A673 (cell line): Measurements from ENCODE around the gene CDX1. TPM values are rescaled to one million over a fixed set of nuclear protein-coding genes. Genes with fewer than 3 reads are reported as not detected.

Experiments
- BruUV-seq: library from RNA; stranded (reverse); fragments of 400-500 nt; replicated peaks from 2 replicates; lab custom pipeline; 2021; lab: Mats Ljungman, UMichigan
- CTCF ChIA-PET: fragments of 300-600 bp; sonication (Branson Sonifier 250); formaldehyde crosslinking; loops from one replicate; lab custom pipeline; 2022; ENCODE audit warnings: antibody characterized with exemption; lab: Charles Lee
- POLR2A ChIA-PET: fragments of 300-600 bp; sonication (Branson Sonifier 250); formaldehyde crosslinking; loops from one replicate; lab custom pipeline; 2022; ENCODE audit warnings: antibody characterized with exemption; ENCODE audit not compliant: low non-redundant PET; lab: Charles Lee
- DNase-seq: peaks from one replicate; pipeline ENCODE4 v3.0.0-alpha.2; 2015; ENCODE audit warnings: low spot score
- H3K27ac ChIP-seq: fragments of 200-600 bp; sonication (generic); 2 replicates; pipeline ENCODE4 v1.5.1; 2016; ENCODE audit warnings: mixed run types, low read depth, mild to moderate bottlenecking, mixed read lengths, antibody characterized with exemption, low read length; ENCODE audit not compliant: poor library complexity, severe bottlenecking
- H3K27me3 ChIP-seq: fragments of 200-600 bp; sonication (generic); replicated peaks from 2 replicates; pipeline ENCODE4 v1.6.1; 2017; ENCODE audit warnings: mixed run types, low read depth, mild to moderate bottlenecking, mixed read lengths, antibody characterized with exemption, low read length; ENCODE audit not compliant: insufficient read depth, poor library complexity
- H3K36me3 ChIP-seq: fragments of 200-600 bp; sonication (generic); 2 replicates; pipeline ENCODE4 v1.6.1; 2016; ENCODE audit warnings: mixed run types, mild to moderate bottlenecking, mixed read lengths, antibody characterized with exemption, low read length; ENCODE audit not compliant: insufficient read depth, poor library complexity, severe bottlenecking
- H3K4me1 ChIP-seq: fragments of 200-600 bp; sonication (generic); 2 replicates; pipeline ENCODE4 v1.6.1; 2017; ENCODE audit warnings: mixed run types, mild to moderate bottlenecking, mixed read lengths, antibody characterized with exemption, low read length; ENCODE audit not compliant: insufficient read depth, poor library complexity, severe bottlenecking
- H3K4me3 ChIP-seq: fragments of 200-600 bp; sonication (generic); 2 replicates; pipeline ENCODE4 v1.5.1; 2016; ENCODE audit warnings: low read depth, mixed run types, mild to moderate bottlenecking, mixed read lengths, low read length; ENCODE audit not compliant: poor library complexity, severe bottlenecking
- H3K9me3 ChIP-seq: fragments of 200-600 bp; sonication (generic); 2 replicates; pipeline ENCODE4 v1.6.1; 2016; ENCODE audit warnings: mixed run types, low read depth, mild to moderate bottlenecking, mixed read lengths, antibody characterized with exemption, low read length; ENCODE audit not compliant: poor library complexity, severe bottlenecking
- EZH2 ChIP-seq: fragments of 200-600 bp; sonication (generic); IDR thresholded peaks from 2 replicates; pipeline ENCODE4 v1.6.1; 2017; ENCODE audit warnings: borderline replicate concordance, low read depth, mild to moderate bottlenecking, mixed read lengths, antibody characterized with exemption, low read length; ENCODE audit not compliant: poor library complexity, severe bottlenecking
- intact Hi-C: fragments of 100-400 bp; cut with micrococcal nuclease; formaldehyde crosslinking; loops from one replicate; pipeline ENCODE4 v1.10.0; 2022; ENCODE audit not compliant: unreplicated experiment
- total RNA-seq: library from RNA; stranded (reverse); gene quantifications from 2 replicates; pipeline ENCODE4 v1.2.3, GENCODE V29; 2021
- TF ChIP-seq, protein P1 (sequence below): fragments of 300-800, 200-600 bp; sonication (generic); conservative IDR thresholded peaks from 2 replicates; pipeline ENCODE4 v1.5.1; 2017; ENCODE audit warnings: low read depth, mild to moderate bottlenecking, antibody characterized with exemption, low read length, moderate library complexity, mixed read lengths

The CDX1 gene
- total RNA-seq, 1 experiment from 2014 or later: not detected

DNA sequence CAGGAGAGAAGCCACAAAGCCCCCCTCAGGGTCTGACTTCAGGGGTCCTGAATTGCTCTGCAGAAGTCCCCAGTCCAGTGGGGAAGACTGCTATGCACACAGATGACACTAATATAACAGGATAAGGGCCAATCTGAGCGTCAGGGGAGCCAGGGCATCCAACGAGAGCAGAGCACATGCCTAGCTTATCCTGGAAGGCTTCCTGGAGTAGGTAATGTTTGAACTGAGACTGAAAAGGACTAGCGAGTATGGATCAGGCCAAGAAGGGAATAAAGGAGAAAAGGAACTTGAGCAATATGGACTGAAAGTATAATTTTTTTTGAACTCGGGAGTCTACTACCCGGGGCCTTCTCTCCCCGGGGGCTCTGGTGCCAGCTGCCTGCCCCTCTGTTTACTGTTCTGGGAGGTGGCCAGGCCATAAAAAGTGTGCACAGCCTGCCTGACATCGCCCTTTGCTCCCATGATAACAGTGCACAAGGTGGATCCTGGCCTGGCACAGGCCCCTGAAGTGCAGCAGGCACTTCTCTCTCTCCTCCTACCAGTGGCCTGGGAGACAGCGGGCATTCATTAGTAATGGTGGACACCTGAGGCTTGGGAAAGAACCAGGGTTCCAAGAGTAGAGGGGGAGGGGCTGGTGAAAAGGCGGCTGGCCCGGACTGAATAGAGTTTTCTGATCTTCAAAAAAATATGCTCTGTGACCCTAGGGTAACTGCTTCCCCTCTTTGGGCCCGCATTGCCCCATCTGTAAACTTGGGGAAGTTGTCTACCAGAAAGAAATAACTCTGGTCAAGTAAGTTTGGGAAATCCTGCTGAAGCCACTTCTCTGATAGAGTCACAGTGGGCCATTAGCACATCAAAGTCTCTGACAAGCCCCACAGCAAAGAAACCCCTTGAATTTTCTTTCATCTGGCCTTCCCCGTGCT is 18.7 kb downstream of the CDX1 start:
- no peak overlapping the region for H3K27ac ChIP-seq
- no TSS peak for BruUV-seq
- intact Hi-C loops: no loop called here
- no peaks in the 10 kb centered on the region for H3K36me3 ChIP-seq
- no peaks in the 10 kb centered on the region for H3K9me3 ChIP-seq
- CTCF ChIA-PET: no interaction called here
- no peak overlapping the region for H3K4me3 ChIP-seq
- H3K4me1 ChIP-seq: no peaks in the 10 kb centered on the region
- no peak for TF ChIP-seq EZH2
- TF ChIP-seq, protein P1, sequence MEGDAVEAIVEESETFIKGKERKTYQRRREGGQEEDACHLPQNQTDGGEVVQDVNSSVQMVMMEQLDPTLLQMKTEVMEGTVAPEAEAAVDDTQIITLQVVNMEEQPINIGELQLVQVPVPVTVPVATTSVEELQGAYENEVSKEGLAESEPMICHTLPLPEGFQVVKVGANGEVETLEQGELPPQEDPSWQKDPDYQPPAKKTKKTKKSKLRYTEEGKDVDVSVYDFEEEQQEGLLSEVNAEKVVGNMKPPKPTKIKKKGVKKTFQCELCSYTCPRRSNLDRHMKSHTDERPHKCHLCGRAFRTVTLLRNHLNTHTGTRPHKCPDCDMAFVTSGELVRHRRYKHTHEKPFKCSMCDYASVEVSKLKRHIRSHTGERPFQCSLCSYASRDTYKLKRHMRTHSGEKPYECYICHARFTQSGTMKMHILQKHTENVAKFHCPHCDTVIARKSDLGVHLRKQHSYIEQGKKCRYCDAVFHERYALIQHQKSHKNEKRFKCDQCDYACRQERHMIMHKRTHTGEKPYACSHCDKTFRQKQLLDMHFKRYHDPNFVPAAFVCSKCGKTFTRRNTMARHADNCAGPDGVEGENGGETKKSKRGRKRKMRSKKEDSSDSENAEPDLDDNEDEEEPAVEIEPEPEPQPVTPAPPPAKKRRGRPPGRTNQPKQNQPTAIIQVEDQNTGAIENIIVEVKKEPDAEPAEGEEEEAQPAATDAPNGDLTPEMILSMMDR: no peak
- POLR2A ChIA-PET: no interaction called here
- DNase-seq: no peak
- H3K27me3 ChIP-seq: peaks cover 25% of the 10 kb centered on the region

DNA sequence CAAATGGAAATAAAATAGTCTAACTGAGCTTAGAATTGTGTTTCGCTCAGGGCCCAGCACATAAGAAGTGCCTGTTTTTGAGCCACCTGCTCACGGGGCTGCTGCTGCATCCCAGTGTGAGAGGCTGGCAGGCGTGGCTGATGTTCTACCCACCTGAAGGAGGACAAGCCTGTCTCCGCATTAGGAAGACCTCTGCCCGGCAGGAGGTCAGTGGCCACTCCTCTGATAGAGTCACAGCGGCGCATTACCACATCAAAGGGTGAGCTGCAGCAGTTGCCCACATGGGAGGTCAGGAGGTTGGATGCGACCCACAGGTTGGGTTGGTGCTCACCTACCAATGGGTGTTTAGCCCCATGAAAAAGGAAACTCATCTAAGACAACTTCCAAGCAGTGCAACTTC is 19.6 kb downstream of the CDX1 start:
- intact Hi-C loops: no loop called here
- TF ChIP-seq EZH2: no peak
- TF ChIP-seq, protein P1: no peak
- H3K27ac ChIP-seq: no peak overlapping the region
- H3K4me1 ChIP-seq: no peaks in the 10 kb centered on the region
- BruUV-seq: no TSS peak
- no peak for DNase-seq
- no peaks in the 10 kb centered on the region for H3K36me3 ChIP-seq
- ChIA-PET POLR2A (no interaction called here), CTCF (no interaction called here)
- no peaks in the 10 kb centered on the region for H3K9me3 ChIP-seq
- peaks cover 34% of the 10 kb centered on the region for H3K27me3 ChIP-seq
- H3K4me3 ChIP-seq: no peak overlapping the region

DNA sequence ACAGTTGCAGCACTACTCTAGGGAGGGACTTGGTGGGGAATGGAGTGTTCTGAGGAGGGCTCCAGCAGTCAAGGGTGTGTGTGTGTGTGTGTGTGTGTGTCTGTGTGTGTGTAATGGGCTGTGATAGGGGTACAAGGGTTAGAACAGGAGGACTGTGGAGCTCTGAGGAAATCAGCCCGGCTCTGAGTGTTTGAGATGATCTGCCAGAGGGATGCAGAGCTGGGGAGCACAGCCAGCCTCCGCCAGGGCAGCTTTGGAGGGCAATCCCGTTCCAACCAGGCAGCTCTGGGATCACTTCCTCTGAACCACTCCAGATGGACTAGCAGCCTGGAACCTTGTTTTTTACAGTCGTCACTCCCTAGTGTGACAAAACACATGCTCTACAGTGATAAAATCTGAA is 20.3 kb downstream of the CDX1 start:
- DNase-seq: no peak
- intact Hi-C loops: no loop called here
- POLR2A ChIA-PET: no interaction called here
- H3K27me3 ChIP-seq: peaks cover 38% of the 10 kb centered on the region
- H3K27ac ChIP-seq: no peak overlapping the region
- BruUV-seq: no TSS peak
- H3K4me3 ChIP-seq: no peak overlapping the region
- no peak for TF ChIP-seq EZH2
- TF ChIP-seq, protein P1: no peak
- no peaks in the 10 kb centered on the region for H3K9me3 ChIP-seq
- no peaks in the 10 kb centered on the region for H3K4me1 ChIP-seq
- CTCF ChIA-PET: no interaction called here
- H3K36me3 ChIP-seq: no peaks in the 10 kb centered on the region
